H1 (cell line): ENCODE results near the gene GPR176. TPM values are rescaled to one million over a fixed set of nuclear protein-coding genes. Genes with fewer than 3 reads are reported as not detected.

Source experiments
- KDM5A ChIP-seq: fragments of 200-600 bp; IDR thresholded peaks from 2 replicates; pipeline ENCODE4 v1.7.1; 2012; ENCODE audit warnings: mild to moderate bottlenecking, low read length, inconsistent platforms, mixed read lengths
- SIRT6 ChIP-seq: IDR thresholded peaks from one replicate; pipeline ENCODE4 v1.7.1; 2012; ENCODE audit warnings: low read length, inconsistent platforms
- SIX5 ChIP-seq: IDR thresholded peaks from 2 replicates; pipeline ENCODE4 v1.6.1; 2011; ENCODE audit warnings: mild to moderate bottlenecking, low read depth, low read length
- polyA plus RNA-seq, 7 experiments: library from polyadenylated mRNA; depleted of rRNA in 3 of 7; stranded (reverse) in 5 of 7; unstranded in 2 of 7; fragments of >200 nt in 5 of 7; fragments of 200-250 nt in 2 of 7; gene quantifications; 1 replicate in 5 of 7; 2 replicates in 1 of 7; 4 replicates in 1 of 7; pipeline versions ENCODE4 v1.2.1 to v1.2.3, GENCODE V29; 2011 to 2013; ENCODE audit warnings: missing spikeins in 2 of 7, mixed read lengths in 2 of 7
- total RNA-seq: library from RNA; stranded (reverse); fragmentation: NEBNext Ultra II Directional; extraction: Animal tissue kit (Norgen Biotek cat#: 25700); gene quantifications from 2 replicates; pipeline ENCODE4 v1.2.1, GENCODE V29; 2021

Gene GPR176
- total and polyA plus RNA-seq, 2 of the 8 experiments (the other 6 are each of a cell fraction or from before 2014, with no cell fraction given), result 190 to 281 TPM

- TF ChIP-seq SIRT6 (no peak), SIX5 (no peak), KDM5A (no peak)
These were observed 40.3 kb upstream of the GPR176 start (continued) for GRCh38 chr15:39960411-39960810.
